Thyroid gland (tissue), 4 donors: ENCODE results near the gene CLCN2.

Experiments used
- CTCF ChIP-seq, 6 experiments: fragments of 200-600 bp in 3 of 6; fragments of 450-650 bp in 3 of 6; sonication (generic) in 3 of 6; IDR thresholded peaks; one replicate each; pipeline ENCODE4 v1.5.1; 2016 to 2019; ENCODE audit warnings: antibody characterized with exemption in 6 of 6, mild to moderate bottlenecking in 2 of 6, inconsistent platforms in 1 of 6, moderate library complexity in 1 of 6
- POLR2A ChIP-seq, 2 donors: fragments of 450-650 bp; IDR thresholded peaks; one replicate each; pipeline ENCODE4 v1.6.1; 2017; ENCODE audit warnings: antibody characterized with exemption in 2 of 2, mild to moderate bottlenecking in 2 of 2, moderate library complexity in 1 of 2

GRCh38 chr3:184333190-184333589, 28.2 kb downstream of the CLCN2 start:
- no peak for TF ChIP-seq CTCF (IDR thresholded peaks at IDR 0.05)
- no peak for TF ChIP-seq POLR2A (IDR thresholded peaks at IDR 0.05)
